ENCODE results near the gene ZC3H14. TPM values are rescaled to one million over a fixed set of nuclear protein-coding genes. Genes with fewer than 3 reads are reported as not detected.

Gene ZC3H14
- total RNA-seq, 1 donor from 2014 or later: 62.2 TPM

DNA sequence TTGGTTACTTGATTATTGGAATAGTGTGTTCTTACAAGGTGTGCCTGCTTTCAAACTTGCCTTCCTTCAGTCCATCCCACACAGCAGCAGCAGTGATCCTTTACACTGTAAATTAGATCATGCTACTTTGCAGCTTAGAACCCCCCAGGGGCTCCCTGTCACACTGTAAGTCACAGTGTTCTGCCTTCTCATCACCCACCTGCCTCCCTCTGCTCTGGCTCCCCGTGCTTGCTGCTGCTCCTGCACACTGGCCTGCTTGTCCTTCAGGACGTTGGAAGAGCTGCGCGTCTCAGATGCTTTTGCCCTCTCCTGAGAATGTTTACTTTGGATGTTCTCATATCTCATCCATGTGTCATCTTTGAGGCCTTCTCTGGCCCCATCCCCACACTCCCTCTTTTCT lies 27.3 kb downstream of the ZC3H14 start:
- no peaks in the 10 kb centered on the region for H3K9me3 ChIP-seq
- H3K4me1 ChIP-seq: no peaks in the 10 kb centered on the region
- H3K27ac ChIP-seq: no peak overlapping the region
- intact Hi-C loops (cut with DNase I): no loop called here
- no peaks in the 10 kb centered on the region for H3K27me3 ChIP-seq
- H3K36me3 ChIP-seq: peaks cover 18 to 65% of the 10 kb centered on the region in 2 donors
- TF ChIP-seq, protein P1, sequence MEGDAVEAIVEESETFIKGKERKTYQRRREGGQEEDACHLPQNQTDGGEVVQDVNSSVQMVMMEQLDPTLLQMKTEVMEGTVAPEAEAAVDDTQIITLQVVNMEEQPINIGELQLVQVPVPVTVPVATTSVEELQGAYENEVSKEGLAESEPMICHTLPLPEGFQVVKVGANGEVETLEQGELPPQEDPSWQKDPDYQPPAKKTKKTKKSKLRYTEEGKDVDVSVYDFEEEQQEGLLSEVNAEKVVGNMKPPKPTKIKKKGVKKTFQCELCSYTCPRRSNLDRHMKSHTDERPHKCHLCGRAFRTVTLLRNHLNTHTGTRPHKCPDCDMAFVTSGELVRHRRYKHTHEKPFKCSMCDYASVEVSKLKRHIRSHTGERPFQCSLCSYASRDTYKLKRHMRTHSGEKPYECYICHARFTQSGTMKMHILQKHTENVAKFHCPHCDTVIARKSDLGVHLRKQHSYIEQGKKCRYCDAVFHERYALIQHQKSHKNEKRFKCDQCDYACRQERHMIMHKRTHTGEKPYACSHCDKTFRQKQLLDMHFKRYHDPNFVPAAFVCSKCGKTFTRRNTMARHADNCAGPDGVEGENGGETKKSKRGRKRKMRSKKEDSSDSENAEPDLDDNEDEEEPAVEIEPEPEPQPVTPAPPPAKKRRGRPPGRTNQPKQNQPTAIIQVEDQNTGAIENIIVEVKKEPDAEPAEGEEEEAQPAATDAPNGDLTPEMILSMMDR (IDR thresholded peaks at IDR 0.05): no peak
- DNase-seq (ENCODE audit: low spot score in 2 of 2): no peak
- H3K4me3 ChIP-seq: no peak overlapping the region

DNA sequence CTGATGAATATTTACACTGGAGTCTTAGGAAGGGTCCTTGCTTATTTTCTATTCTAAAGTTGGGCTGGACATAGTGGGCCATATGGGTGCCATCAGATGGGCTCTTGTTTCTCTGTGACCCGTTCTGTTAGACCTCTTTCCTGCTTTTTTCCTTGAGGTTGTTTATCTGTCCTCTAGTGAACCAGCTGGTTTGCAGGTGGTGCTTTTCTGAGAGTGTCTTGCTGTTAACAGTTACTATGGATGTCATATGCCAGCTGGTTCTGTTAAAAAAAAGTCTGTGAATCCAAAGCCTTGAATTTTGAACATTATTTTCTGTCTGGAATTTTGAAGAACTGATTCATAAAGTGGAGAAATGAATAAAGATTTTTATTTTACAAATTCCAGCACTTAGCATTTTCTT lies 29.2 kb downstream of the ZC3H14 start:
- no peak overlapping the region for H3K4me3 ChIP-seq
- H3K4me1 ChIP-seq: no peaks in the 10 kb centered on the region
- H3K9me3 ChIP-seq: no peaks in the 10 kb centered on the region
- no peak overlapping the region for H3K27ac ChIP-seq
- intact Hi-C loops (cut with DNase I): no loop called here
- DNase-seq (ENCODE audit: low spot score in 2 of 2): no peak
- no peaks in the 10 kb centered on the region for H3K27me3 ChIP-seq
- peaks cover 16 to 60% of the 10 kb centered on the region in 2 donors for H3K36me3 ChIP-seq
- TF ChIP-seq, protein P1 (IDR thresholded peaks at IDR 0.05): no peak

DNA sequence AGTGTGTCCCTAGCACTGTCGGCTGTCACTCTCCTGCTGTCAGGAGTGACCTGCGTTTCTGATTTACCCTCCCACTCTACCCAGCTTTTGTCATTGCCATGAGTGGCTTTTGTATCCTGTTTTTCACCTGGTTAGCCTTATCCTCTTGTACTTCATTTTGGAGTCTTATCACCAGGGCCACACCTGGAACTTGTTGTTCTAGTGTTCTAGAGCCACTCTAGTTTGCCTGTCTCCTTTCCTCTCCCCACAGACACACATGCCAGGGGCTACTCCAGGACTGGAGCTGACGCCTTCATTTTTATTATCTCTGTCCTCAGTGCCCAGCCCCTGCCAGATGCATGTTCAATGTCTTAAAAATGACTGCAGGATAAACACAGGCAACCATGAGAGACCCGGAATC lies 34.2 kb downstream of the ZC3H14 start:
- Histone ChIP-seq H3K4me1 (no peaks in the 10 kb centered on the region), H3K27me3 (no peaks in the 10 kb centered on the region), H3K27ac (no peak overlapping the region), H3K4me3 (no peak overlapping the region), H3K36me3 (peaks cover 50 to 58% of the 10 kb centered on the region in 2 donors), H3K9me3 (no peaks in the 10 kb centered on the region)
- intact Hi-C loops (cut with DNase I): no loop called here
- TF ChIP-seq, protein P1 (IDR thresholded peaks at IDR 0.05): no peak
- DNase-seq (ENCODE audit: low spot score in 2 of 2): no peak

DNA sequence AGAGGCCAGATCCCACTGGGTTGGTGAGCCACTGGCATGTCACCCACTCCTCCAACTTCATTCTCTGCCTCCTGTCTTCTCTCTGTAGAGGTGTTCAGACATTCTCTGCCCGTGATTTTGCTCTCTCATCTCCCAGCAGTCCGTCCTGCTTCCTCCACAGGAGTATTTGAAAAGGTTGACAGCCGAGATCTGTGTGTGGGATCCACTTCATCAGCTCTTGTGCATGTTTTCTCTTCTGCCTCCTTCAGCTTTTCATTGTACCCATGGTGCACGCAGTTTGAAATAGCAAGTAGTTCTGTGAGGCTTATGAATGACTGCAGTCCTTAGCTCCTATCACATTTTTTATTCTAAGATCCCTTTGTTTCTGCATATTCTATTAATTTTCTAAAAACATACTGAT lies 34.8 kb downstream of the ZC3H14 start:
- Histone ChIP-seq H3K36me3 (peaks cover 55 to 63% of the 10 kb centered on the region in 2 donors), H3K27me3 (no peaks in the 10 kb centered on the region), H3K27ac (no peak overlapping the region), H3K4me3 (no peak overlapping the region), H3K9me3 (no peaks in the 10 kb centered on the region), H3K4me1 (no peaks in the 10 kb centered on the region)
- DNase-seq (ENCODE audit: low spot score in 2 of 2): no peak
- TF ChIP-seq, protein P1 (IDR thresholded peaks at IDR 0.05): no peak
- intact Hi-C loops (cut with DNase I): no loop called here

DNA sequence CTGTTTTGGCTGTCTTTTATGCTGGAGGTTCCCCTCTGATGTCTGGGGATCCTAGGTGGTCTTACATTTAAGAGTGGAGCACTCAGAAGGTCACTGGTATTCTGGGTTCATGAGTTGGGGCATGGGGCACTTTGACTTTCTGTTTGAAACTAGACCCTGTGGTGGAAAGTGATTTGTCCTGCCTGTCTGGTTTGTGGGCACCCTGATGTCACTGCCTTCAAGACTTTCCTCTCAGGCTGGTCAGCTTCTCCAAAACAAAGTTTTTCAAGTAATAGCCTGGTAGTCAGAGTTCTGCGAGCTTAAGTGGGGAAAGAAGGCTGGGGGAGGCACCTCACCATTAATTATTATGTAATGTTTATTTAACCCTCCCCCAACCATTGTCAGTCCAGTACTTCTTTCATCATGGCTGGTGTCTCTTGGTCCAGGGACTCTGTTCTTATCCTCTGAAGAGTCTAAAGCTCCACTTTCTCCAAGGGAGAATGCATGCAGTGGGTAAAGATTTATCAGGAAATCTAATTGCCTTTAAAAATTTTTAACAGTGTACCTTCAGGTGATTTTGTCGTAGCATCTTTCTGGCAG lies 35.3 kb downstream of the ZC3H14 start:
- TF ChIP-seq, protein P1 (IDR thresholded peaks at IDR 0.05): no peak
- Histone ChIP-seq H3K4me3 (no peak overlapping the region), H3K9me3 (no peaks in the 10 kb centered on the region), H3K36me3 (peaks cover 61 to 65% of the 10 kb centered on the region in 2 donors), H3K27ac (no peak overlapping the region), H3K27me3 (no peaks in the 10 kb centered on the region), H3K4me1 (no peaks in the 10 kb centered on the region)
- DNase-seq (ENCODE audit: low spot score in 2 of 2): no peak
- intact Hi-C loops (cut with DNase I): no loop called here

DNA sequence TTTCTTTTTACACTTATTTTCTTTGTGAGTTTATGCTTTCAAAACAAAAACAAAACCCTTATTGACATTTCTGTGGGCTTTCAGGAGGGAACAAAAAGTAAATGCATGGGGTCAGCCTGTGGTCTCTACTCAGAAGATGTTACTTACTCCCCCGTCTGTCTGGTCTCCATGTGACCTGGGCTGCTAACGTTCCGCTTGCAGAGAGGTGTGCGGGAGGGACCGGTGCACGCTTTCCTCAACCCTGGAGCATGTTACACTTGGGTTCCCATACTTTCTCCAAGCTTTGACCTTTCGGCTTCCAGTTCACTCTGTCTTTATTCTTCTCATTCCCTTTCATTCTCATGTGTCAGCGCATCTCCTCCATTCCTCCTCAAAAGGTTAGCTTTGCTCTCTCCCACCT lies 36.5 kb downstream of the ZC3H14 start:
- no peak for DNase-seq (ENCODE audit: low spot score in 2 of 2)
- H3K27me3 ChIP-seq: no peaks in the 10 kb centered on the region
- intact Hi-C loops (cut with DNase I): no loop called here
- H3K9me3 ChIP-seq: no peaks in the 10 kb centered on the region
- no peaks in the 10 kb centered on the region for H3K4me1 ChIP-seq
- TF ChIP-seq, protein P1 (IDR thresholded peaks at IDR 0.05): no peak
- no peak overlapping the region for H3K4me3 ChIP-seq
- no peak overlapping the region for H3K27ac ChIP-seq
- H3K36me3 ChIP-seq: peaks cover 71 to 74% of the 10 kb centered on the region in 2 donors
